ENCODE results near the gene RMI2. TPM values are rescaled to one million over a fixed set of nuclear protein-coding genes. Genes with fewer than 3 reads are reported as not detected.
"Not testable (repeated sequence)": the region's sequence is repeated elsewhere in the genome, so short reads cannot be mapped to it uniquely, and the experiment has no call there.

RMI2 gene
- total RNA-seq, 1 donor from 2014 or later: 41.3 TPM

DNA sequence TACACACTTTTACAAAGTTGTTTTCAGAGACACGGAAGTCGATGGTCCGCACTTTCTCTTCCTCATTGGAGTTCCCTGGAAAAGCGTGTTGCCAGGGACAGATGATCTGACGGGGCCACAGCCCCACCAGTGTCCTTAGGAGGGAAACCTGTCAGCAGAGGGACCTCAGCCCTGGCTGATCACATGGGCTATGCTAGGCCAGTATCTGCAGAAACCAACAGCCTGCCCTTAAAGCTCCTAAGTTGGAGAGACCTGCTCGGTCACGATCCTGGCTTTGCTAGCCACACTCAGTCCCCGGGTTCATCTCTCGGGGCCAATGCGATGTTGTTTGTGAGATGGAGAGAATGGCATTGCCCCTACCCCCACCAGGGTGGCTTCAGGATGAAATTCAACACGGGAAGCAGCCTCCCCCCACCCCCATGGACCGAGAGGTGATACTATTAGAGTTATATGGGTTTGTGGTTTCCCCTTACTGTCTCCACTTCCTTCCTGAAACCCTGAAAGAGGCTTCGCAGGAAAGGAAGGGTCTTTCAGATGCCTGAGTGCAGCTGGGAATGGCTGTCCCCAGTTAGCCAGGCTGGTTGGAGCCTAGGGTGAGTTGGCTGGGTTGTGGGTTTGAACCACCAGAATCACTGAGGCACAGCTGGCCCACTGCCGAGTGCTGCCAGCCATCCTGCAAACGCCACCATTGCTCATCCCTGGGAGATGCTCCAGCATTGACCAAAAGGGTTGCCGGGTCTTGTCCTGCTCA, 16.6 kb downstream of the RMI2 start:
- TF ChIP-seq, protein P1, sequence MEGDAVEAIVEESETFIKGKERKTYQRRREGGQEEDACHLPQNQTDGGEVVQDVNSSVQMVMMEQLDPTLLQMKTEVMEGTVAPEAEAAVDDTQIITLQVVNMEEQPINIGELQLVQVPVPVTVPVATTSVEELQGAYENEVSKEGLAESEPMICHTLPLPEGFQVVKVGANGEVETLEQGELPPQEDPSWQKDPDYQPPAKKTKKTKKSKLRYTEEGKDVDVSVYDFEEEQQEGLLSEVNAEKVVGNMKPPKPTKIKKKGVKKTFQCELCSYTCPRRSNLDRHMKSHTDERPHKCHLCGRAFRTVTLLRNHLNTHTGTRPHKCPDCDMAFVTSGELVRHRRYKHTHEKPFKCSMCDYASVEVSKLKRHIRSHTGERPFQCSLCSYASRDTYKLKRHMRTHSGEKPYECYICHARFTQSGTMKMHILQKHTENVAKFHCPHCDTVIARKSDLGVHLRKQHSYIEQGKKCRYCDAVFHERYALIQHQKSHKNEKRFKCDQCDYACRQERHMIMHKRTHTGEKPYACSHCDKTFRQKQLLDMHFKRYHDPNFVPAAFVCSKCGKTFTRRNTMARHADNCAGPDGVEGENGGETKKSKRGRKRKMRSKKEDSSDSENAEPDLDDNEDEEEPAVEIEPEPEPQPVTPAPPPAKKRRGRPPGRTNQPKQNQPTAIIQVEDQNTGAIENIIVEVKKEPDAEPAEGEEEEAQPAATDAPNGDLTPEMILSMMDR (conservative IDR thresholded peaks at IDR 0.05): no peak
- Mint-ChIP-seq H3K27ac (peak overlapping the region; percentile 64), H3K27me3 (no peaks in the 10 kb centered on the region), H3K9me3 (no peaks in the 10 kb centered on the region), H3K4me3 (peak overlapping the region; percentile 25), H3K36me3 (no peaks in the 10 kb centered on the region), H3K4me1 (ENCODE audit: unreplicated experiment) (peaks cover 48% of the 10 kb centered on the region)
- no peak for DNase-seq (ENCODE audit: extremely low spot score, unreplicated experiment)

DNA sequence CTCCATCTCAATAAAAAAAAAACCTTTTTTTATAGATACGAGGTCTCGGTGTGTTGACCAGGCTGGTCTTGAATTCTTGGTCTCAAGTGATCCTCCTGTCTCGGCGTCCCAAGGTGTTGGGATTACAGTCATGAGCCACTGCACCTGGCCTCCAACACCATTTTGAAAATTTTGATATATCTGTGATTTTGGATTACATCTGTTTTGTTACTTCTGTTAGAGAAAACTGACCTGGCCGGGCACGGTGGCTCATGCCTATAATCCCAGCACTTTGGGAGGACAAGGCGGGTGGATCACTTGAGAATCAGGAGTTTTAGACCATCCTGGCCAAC, 18.6 kb downstream of the RMI2 start:
- Mint-ChIP-seq H3K9me3 (no peaks in the 10 kb centered on the region), H3K4me3 (no peak overlapping the region), H3K36me3 (no peaks in the 10 kb centered on the region), H3K27ac (peak overlapping the region; percentile 92), H3K27me3 (no peaks in the 10 kb centered on the region), H3K4me1 (ENCODE audit: unreplicated experiment) (peaks cover 40% of the 10 kb centered on the region)
- no peak for DNase-seq (ENCODE audit: extremely low spot score, unreplicated experiment)
- TF ChIP-seq, protein P1 (conservative IDR thresholded peaks at IDR 0.05): no peak

DNA sequence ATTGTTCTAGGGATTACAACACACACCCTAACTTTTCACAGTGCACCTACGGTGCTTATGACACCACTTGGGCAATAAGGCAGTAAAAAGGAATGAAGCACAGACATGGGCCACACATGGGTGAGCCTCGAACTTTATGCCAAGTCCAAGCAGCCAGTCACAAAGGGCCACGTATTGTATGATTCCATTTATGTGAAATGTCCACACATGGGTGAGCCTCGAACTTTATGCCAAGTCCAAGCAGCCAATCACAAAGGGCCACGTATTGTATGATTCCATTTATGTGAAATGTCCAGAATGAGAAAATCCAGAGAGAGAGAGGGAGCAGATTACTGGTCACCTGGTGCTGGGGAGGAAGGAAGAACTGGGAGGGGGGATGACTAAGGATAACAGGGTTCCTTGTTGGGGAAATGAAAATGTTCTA, 22.2 kb downstream of the RMI2 start:
- H3K27ac Mint-ChIP-seq: no peak overlapping the region
- H3K27me3 Mint-ChIP-seq: no peaks in the 10 kb centered on the region
- peaks cover 31% of the 10 kb centered on the region for H3K4me1 Mint-ChIP-seq (ENCODE audit: unreplicated experiment)
- TF ChIP-seq, protein P1 (conservative IDR thresholded peaks at IDR 0.05): no peak
- H3K9me3 Mint-ChIP-seq: no peaks in the 10 kb centered on the region
- no peak overlapping the region for H3K4me3 Mint-ChIP-seq
- H3K36me3 Mint-ChIP-seq: no peaks in the 10 kb centered on the region
- DNase-seq (ENCODE audit: extremely low spot score, unreplicated experiment): no peak

DNA sequence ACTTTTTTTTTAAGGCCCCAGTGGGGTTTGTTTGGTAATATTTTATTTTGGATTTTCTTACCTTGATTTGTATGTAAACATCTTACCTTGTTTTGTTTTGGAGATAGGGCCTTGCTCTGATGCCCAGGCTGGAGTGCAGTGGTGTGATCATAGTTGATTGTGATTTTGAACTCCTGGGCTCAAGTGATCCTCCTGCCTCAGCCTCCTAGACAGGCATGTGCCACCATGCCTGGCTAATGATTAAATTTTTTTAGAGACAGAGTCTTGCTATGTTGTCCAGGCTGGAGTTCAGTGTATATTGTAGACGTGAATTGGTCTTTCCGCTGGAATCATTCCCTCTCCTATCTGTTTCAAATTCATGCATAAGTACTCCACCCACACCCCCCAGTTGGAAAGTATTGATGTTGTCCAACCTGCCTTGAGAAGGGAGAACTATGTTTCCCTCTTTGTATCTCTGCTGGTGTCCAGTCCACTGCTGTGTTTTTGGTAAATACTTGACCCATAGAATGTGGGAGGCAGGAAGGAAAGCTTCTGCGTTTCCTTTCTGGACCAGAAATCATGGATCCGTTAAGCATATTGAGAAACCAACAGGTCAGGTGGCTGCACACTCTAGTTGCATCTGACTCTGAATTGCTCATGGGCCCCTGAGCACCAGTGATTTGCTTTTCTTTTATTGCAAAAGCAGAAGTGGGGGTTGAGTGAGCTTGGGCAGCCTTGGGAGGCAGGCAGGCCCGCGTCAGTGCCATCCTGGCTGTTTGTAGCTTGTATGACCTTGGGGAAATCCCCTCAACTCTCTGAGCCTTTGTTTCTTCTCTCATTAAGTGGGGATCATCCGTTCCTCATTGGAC, 25.0 kb downstream of the RMI2 start:
- no peaks in the 10 kb centered on the region for H3K27me3 Mint-ChIP-seq
- H3K4me1 Mint-ChIP-seq (ENCODE audit: unreplicated experiment): peaks cover 28% of the 10 kb centered on the region

DNA sequence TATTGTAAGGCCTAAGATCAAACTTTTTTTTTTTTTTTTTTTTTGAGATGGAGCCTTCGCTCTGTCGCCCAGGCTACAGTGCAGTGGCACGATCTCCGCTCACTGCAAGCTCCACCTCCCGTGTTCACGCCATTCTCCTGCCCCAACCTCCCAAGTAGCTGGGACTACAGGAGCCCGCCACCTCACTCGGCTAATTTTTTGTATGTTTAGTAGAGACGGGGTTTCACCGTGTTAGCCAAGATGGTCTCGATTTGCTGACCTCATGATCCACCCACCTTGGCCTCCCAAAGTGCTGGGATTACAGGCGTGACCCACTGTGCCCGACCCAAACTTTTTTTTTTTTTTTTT, 25.6 kb downstream of the RMI2 start:
- not testable (repeated sequence) for DNase-seq (ENCODE audit: extremely low spot score, unreplicated experiment); H3K27me3 Mint-ChIP-seq; H3K36me3 Mint-ChIP-seq; H3K9me3 Mint-ChIP-seq; H3K4me3 Mint-ChIP-seq; H3K27ac Mint-ChIP-seq
- H3K4me1 Mint-ChIP-seq (ENCODE audit: unreplicated experiment): peaks cover 28% of the 10 kb centered on the region

More for the DNA sequence above, 25.0 kb downstream of the RMI2 start:
- Mint-ChIP-seq H3K9me3 (no peaks in the 10 kb centered on the region), H3K36me3 (no peaks in the 10 kb centered on the region), H3K4me3 (no peak overlapping the region), H3K27ac (no peak overlapping the region)
- no peak for DNase-seq (ENCODE audit: extremely low spot score, unreplicated experiment)
- TF ChIP-seq, protein P1 (conservative IDR thresholded peaks at IDR 0.05): no peak

Measured in type B pancreatic cell (in vitro differentiated cells).